ENCODE results near the gene INO80D.

GRCh38 chr2:205946226-205946625 is 139.7 kb downstream of the INO80D start:
- TF ChIP-seq, protein P1, sequence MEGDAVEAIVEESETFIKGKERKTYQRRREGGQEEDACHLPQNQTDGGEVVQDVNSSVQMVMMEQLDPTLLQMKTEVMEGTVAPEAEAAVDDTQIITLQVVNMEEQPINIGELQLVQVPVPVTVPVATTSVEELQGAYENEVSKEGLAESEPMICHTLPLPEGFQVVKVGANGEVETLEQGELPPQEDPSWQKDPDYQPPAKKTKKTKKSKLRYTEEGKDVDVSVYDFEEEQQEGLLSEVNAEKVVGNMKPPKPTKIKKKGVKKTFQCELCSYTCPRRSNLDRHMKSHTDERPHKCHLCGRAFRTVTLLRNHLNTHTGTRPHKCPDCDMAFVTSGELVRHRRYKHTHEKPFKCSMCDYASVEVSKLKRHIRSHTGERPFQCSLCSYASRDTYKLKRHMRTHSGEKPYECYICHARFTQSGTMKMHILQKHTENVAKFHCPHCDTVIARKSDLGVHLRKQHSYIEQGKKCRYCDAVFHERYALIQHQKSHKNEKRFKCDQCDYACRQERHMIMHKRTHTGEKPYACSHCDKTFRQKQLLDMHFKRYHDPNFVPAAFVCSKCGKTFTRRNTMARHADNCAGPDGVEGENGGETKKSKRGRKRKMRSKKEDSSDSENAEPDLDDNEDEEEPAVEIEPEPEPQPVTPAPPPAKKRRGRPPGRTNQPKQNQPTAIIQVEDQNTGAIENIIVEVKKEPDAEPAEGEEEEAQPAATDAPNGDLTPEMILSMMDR (IDR thresholded peaks at IDR 0.05), result no peak
- no peak for TF ChIP-seq EZH2phosphoT487 (IDR thresholded peaks at IDR 0.05)
